A549 (cell line): Measurements from ENCODE around the gene ARHGEF38. TPM values are rescaled to one million over a fixed set of nuclear protein-coding genes. Genes with fewer than 3 reads are reported as not detected.

Experiments used
- ATAC-seq, 2 experiments: fragments of 200-7000 bp in 1 of 2; fragments of >200 bp in 1 of 2; cut with Nextera tagmentation in 1 of 2; cut with Tn5 transposase in 1 of 2; 3 replicates each; pipeline versions ENCODE4 v1.8.0 to v1.9.1; 2018 to 2020; ENCODE audit warnings: mild to moderate bottlenecking in 1 of 2, moderate library complexity in 1 of 2
- CTCF ChIA-PET: fragments of 300-600 bp; sonication (Branson Sonifier 250); formaldehyde crosslinking; extraction: SDS; loops from one replicate; lab custom pipeline; 2021; ENCODE audit warnings: antibody characterized with exemption, inconsistent platforms; lab: Yijun Ruan, JAX
- POLR2A ChIA-PET: fragments of 350-600 bp; formaldehyde crosslinking; extraction: SDS; loops from one replicate; lab custom pipeline; 2021; ENCODE audit warnings: antibody characterized with exemption, inconsistent platforms; lab: Yijun Ruan, JAX
- DNase-seq, 2 experiments: peaks; one replicate each; pipeline versions ENCODE4 v3.0.0 to v3.0.0-alpha.2; 2011 to 2016; ENCODE audit warnings: low read depth in 1 of 2, low spot score in 1 of 2
- FAIRE-seq: peaks from 2 replicates; lab custom pipeline; 2011; peaks lifted over from hg19 to GRCh38; lab: Jason Lieb, UNC
- H3K27ac ChIP-seq, 2 experiments: fragments of >200 bp; sonication (Bioruptor Twin); formaldehyde crosslinking; 3 replicates each; pipeline ENCODE4 v1.5.1; 2016 to 2017
- H3K4me1 ChIP-seq: fragments of >200 bp; sonication (Bioruptor Twin); formaldehyde crosslinking; 3 replicates; pipeline ENCODE4 v1.6.1; 2016
- H3K4me2 ChIP-seq: fragments of >200 bp; sonication (Bioruptor Twin); formaldehyde crosslinking; 3 replicates; pipeline ENCODE4 v1.6.1; 2016
- H3K4me3 ChIP-seq: fragments of >200 bp; sonication (Bioruptor Twin); formaldehyde crosslinking; 3 replicates; pipeline ENCODE4 v1.5.1; 2016
- H3K9me3 ChIP-seq: fragments of >200 bp; sonication (Bioruptor Twin); formaldehyde crosslinking; 3 replicates; pipeline ENCODE4 v1.6.1; 2016
- CBX2 ChIP-seq: fragments of 200-600 bp; sonication (generic); IDR thresholded peaks from 2 replicates; pipeline ENCODE4 v1.6.1; 2016; ENCODE audit warnings: low read depth, mild to moderate bottlenecking, borderline replicate concordance
- CBX8 ChIP-seq: fragments of 200-600 bp; sonication (generic); IDR thresholded peaks from 2 replicates; pipeline ENCODE4 v1.6.1; 2016
- CHD2 ChIP-seq: fragments of 150-350 bp; IDR thresholded peaks from 2 replicates; pipeline ENCODE4 v1.6.1; 2014; ENCODE audit warnings: low read length; ENCODE audit not compliant: partially characterized antibody
- E2F6 ChIP-seq: IDR thresholded peaks from 2 replicates; pipeline ENCODE4 v1.6.1; 2012; ENCODE audit warnings: low read depth, borderline replicate concordance
- EP300 ChIP-seq, 2 experiments: fragments of >200 bp; sonication (Bioruptor Twin); formaldehyde crosslinking; IDR thresholded peaks; 2 replicates in 1 of 2; 3 replicates in 1 of 2; pipeline ENCODE4 v1.6.1; 2016 to 2017
- ESRRA ChIP-seq: fragments of 150-350 bp; IDR thresholded peaks from 2 replicates; pipeline ENCODE4 v1.6.1; 2014; ENCODE audit warnings: mild to moderate bottlenecking, low read length, borderline replicate concordance
- FOSB ChIP-seq: fragments of 250-450 bp; sonication (Bioruptor Pico); IDR thresholded peaks from 2 replicates; pipeline ENCODE4 v1.5.0; 2020; ENCODE audit warnings: mild to moderate bottlenecking, moderate library complexity
- HES2 ChIP-seq: fragments of >200 bp; sonication (Bioruptor Twin); formaldehyde crosslinking; IDR thresholded peaks from 2 replicates; pipeline ENCODE4 v1.6.1; 2016
- HEYL ChIP-seq: fragments of 250-450 bp; sonication (Bioruptor Pico); IDR thresholded peaks from 2 replicates; pipeline ENCODE4 v1.8.0; 2021; ENCODE audit warnings: mild to moderate bottlenecking, moderate library complexity
- JUN ChIP-seq, 2 experiments: fragments of >200 bp; sonication (Bioruptor Twin); formaldehyde crosslinking; IDR thresholded peaks; 2 replicates in 1 of 2; 3 replicates in 1 of 2; pipeline ENCODE4 v1.6.1; 2016 to 2017
- KDM1A ChIP-seq: fragments of 200-600 bp; sonication (generic); IDR thresholded peaks from 2 replicates; pipeline ENCODE4 v1.6.1; 2016; ENCODE audit warnings: low read depth, mild to moderate bottlenecking
- KDM5A ChIP-seq: fragments of 200-600 bp; sonication (generic); IDR thresholded peaks from 2 replicates; pipeline ENCODE4 v1.6.1; 2016; ENCODE audit warnings: antibody characterized with exemption, mild to moderate bottlenecking
- MAFK ChIP-seq: fragments of 450-650 bp; IDR thresholded peaks from 2 replicates; pipeline ENCODE4 v1.6.1; 2014; ENCODE audit not compliant: partially characterized antibody
- MAX ChIP-seq: IDR thresholded peaks from 2 replicates; pipeline ENCODE4 v1.6.1; 2012
- MYC ChIP-seq: IDR thresholded peaks from 2 replicates; pipeline ENCODE4 v1.6.1; 2012; ENCODE audit warnings: mild to moderate bottlenecking, inconsistent platforms, low read length, improper control_type of control experiment, borderline replicate concordance
- NR3C1 ChIP-seq: fragments of >200 bp; sonication (Bioruptor Twin); formaldehyde crosslinking; IDR thresholded peaks from 3 replicates; pipeline ENCODE4 v1.6.1; 2017
- POLR2A ChIP-seq: IDR thresholded peaks from 2 replicates; pipeline ENCODE4 v1.6.1; 2012; ENCODE audit warnings: mild to moderate bottlenecking, low read length
- POLR2AphosphoS2 ChIP-seq: conservative IDR thresholded peaks from 2 replicates; pipeline ENCODE4 v1.6.1; 2012; ENCODE audit warnings: low read length, improper control_type of control experiment, inconsistent platforms
- RAD21 ChIP-seq, 2 experiments: fragments of >200 bp in 1 of 2; sonication (Bioruptor Twin) in 1 of 2; formaldehyde crosslinking in 1 of 2; IDR thresholded peaks in 1 of 2; conservative IDR thresholded peaks in 1 of 2; 2 replicates in 1 of 2; 3 replicates in 1 of 2; pipeline ENCODE4 v1.6.1; 2012 to 2018; ENCODE audit warnings: inconsistent platforms in 1 of 2
- RFX5 ChIP-seq: fragments of 450-650 bp; IDR thresholded peaks from 2 replicates; pipeline ENCODE4 v1.7.1; 2014; ENCODE audit warnings: antibody characterized with exemption, mild to moderate bottlenecking, moderate library complexity
- SMC3 ChIP-seq: fragments of >200 bp; sonication (Bioruptor Twin); formaldehyde crosslinking; IDR thresholded peaks from 3 replicates; pipeline ENCODE4 v1.6.1; 2018; ENCODE audit warnings: inconsistent platforms
- TP53 ChIP-seq: fragments of 250-450 bp; sonication (Bioruptor Pico); IDR thresholded peaks from 2 replicates; pipeline ENCODE4 v1.5.0; 2021; ENCODE audit warnings: mild to moderate bottlenecking, moderate library complexity
- USF2 ChIP-seq: fragments of 450-650 bp; IDR thresholded peaks from 2 replicates; pipeline ENCODE4 v1.6.1; 2014; ENCODE audit warnings: antibody characterized with exemption
- ZC3H11A ChIP-seq: fragments of 450-650 bp; IDR thresholded peaks from 2 replicates; pipeline ENCODE4 v1.6.1; 2014; ENCODE audit warnings: antibody characterized with exemption, mild to moderate bottlenecking
- ZFP36 ChIP-seq: fragments of 450-650 bp; IDR thresholded peaks from 2 replicates; pipeline ENCODE4 v1.6.1; 2014; ENCODE audit warnings: borderline replicate concordance; ENCODE audit not compliant: partially characterized antibody
- ZSCAN20 ChIP-seq: fragments of 250-450 bp; sonication (Bioruptor Pico); IDR thresholded peaks from 2 replicates; pipeline ENCODE4 v1.8.0; 2022; ENCODE audit warnings: mild to moderate bottlenecking, moderate library complexity
- WGBS: methylation state at CpG from one replicate; pipeline ENCODE4 v1.1.6; 2017; ENCODE audit errors: missing lambda C conversion rate; 5-methylcytosine and 5-hydroxymethylcytosine counted together
- polyA plus RNA-seq, 4 experiments: library from polyadenylated mRNA; depleted of rRNA in 3 of 4; stranded (reverse); fragments of >200 nt; fragmentation: RNase III in 1 of 4; extraction: RNeasy Plus Mini Kit Qiagen cat#74134 plus additional on column Dnase treatment in 1 of 4; gene quantifications; 2 replicates in 3 of 4; 3 replicates in 1 of 4; pipeline ENCODE4 v1.2.3, GENCODE V29; 2011 to 2017
- TF ChIP-seq, protein P1 (sequence below): fragments of 250-450 bp; sonication (Bioruptor Pico); IDR thresholded peaks from 2 replicates; pipeline ENCODE4 v1.5.0; 2020; ENCODE audit warnings: low read depth, mild to moderate bottlenecking, moderate library complexity
- TF ChIP-seq, protein P2 (sequence below): fragments of >200 bp; sonication (Bioruptor Twin); formaldehyde crosslinking; IDR thresholded peaks from 3 replicates; pipeline ENCODE4 v1.5.1; 2016
- TF ChIP-seq, protein P3 (sequence below): fragments of 200-600 bp; sonication (generic); IDR thresholded peaks from 2 replicates; pipeline ENCODE4 v1.6.1; 2016; ENCODE audit warnings: antibody characterized with exemption, mild to moderate bottlenecking, moderate library complexity

The ARHGEF38 gene
- polyA plus RNA-seq, 2 of the 4 experiments (the other 2 are of a cell fraction) = 0.05 TPM; not detected in 1

DNA sequence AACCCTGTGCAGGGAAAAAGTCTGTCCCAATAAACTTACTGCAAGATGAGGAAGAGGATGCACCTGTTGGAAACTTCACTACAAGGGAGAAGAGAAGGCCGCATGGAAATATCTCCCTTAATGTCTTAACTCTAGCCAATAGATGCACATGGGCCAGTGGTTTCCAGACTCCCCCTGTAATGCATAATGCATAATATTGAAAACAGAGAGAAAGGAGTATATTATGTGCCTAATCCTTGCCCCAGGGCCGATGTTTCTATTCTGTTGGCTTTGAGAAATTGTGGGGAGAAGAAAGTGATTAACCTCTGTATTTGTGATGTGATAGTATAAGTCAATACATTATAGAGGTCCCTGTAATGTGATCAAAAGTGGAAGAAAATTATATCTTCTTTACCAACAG lies 118.9 kb downstream of the ARHGEF38 start:
- POLR2A ChIA-PET = no interaction called here

DNA sequence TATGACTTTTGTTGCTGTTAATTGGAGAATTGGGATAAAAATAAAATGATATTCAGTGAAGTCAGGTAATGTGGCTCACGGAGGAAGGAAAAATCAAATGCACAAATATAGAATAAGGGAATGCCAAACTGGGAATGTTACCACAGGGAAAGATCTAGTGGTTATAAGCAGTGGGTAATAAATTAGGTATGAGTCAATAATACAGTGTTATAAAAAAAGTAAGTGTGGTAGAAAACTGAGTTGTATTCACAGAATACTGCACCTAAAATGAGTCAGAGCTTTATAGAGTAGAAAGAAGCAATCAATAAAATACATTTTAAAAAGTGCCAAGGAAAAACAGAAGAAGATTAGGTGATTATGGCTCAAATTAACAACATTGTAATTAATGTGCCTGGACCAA lies 121.6 kb downstream of the ARHGEF38 start:
- H3K9me3 ChIP-seq = no peaks in the 10 kb centered on the region
- 71% methylated on average over 1 of the region's 1 CpG for WGBS
- no peak for DNase-seq
- CTCF ChIA-PET = no interaction called here
- TF ChIP-seq, protein P1, sequence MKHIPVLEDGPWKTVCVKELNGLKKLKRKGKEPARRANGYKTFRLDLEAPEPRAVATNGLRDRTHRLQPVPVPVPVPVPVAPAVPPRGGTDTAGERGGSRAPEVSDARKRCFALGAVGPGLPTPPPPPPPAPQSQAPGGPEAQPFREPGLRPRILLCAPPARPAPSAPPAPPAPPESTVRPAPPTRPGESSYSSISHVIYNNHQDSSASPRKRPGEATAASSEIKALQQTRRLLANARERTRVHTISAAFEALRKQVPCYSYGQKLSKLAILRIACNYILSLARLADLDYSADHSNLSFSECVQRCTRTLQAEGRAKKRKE (CRISPR knock-in tag) = no peak
- no peak for TF ChIP-seq USF2
- TF ChIP-seq NR3C1 = no peak
- TF ChIP-seq CBX8 = no peak
- TF ChIP-seq HEYL = no peak
- TF ChIP-seq CBX2 = no peak
- TF ChIP-seq POLR2AphosphoS2 = no peak
- TF ChIP-seq SMC3 = no peak
- TF ChIP-seq ZFP36 = no peak
- TF ChIP-seq FOSB (CRISPR knock-in tag) = no peak
- TF ChIP-seq MYC = no peak
- no peak for TF ChIP-seq RFX5
- no peak for TF ChIP-seq ESRRA
- TF ChIP-seq TP53 (CRISPR knock-in tag) = no peak
- TF ChIP-seq CHD2 = no peak
- TF ChIP-seq JUN (IDR thresholded peaks at IDR 0.05) = no peak
- no peak for TF ChIP-seq EP300 (IDR thresholded peaks at IDR 0.05)
- H3K27ac ChIP-seq = no peak overlapping the region
- H3K4me1 ChIP-seq = no peaks in the 10 kb centered on the region
- POLR2A ChIA-PET = no interaction called here
- no peak for ATAC-seq
- FAIRE-seq = no peak
- H3K4me2 ChIP-seq = no peak overlapping the region
- no peak overlapping the region for H3K4me3 ChIP-seq

More for the DNA sequence above, 118.9 kb downstream of the ARHGEF38 start:
- WGBS = 64% methylated on average over 2 of the region's 2 CpGs
- Histone ChIP-seq H3K9me3 (no peaks in the 10 kb centered on the region), H3K4me1 (no peaks in the 10 kb centered on the region), H3K27ac (no peak overlapping the region), H3K4me3 (no peak overlapping the region), H3K4me2 (no peak overlapping the region)
- FAIRE-seq = no peak
- DNase-seq = no peak
- ATAC-seq = no peak
- TF ChIP-seq ZFP36 = no peak
- TF ChIP-seq SMC3 = no peak
- TF ChIP-seq POLR2A = no peak
- TF ChIP-seq, protein P2, sequence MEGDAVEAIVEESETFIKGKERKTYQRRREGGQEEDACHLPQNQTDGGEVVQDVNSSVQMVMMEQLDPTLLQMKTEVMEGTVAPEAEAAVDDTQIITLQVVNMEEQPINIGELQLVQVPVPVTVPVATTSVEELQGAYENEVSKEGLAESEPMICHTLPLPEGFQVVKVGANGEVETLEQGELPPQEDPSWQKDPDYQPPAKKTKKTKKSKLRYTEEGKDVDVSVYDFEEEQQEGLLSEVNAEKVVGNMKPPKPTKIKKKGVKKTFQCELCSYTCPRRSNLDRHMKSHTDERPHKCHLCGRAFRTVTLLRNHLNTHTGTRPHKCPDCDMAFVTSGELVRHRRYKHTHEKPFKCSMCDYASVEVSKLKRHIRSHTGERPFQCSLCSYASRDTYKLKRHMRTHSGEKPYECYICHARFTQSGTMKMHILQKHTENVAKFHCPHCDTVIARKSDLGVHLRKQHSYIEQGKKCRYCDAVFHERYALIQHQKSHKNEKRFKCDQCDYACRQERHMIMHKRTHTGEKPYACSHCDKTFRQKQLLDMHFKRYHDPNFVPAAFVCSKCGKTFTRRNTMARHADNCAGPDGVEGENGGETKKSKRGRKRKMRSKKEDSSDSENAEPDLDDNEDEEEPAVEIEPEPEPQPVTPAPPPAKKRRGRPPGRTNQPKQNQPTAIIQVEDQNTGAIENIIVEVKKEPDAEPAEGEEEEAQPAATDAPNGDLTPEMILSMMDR = no peak
- TF ChIP-seq ZSCAN20 (CRISPR knock-in tag) = no peak
- TF ChIP-seq E2F6 = no peak
- TF ChIP-seq ZC3H11A = no peak
- no peak for TF ChIP-seq MAX
- no peak for TF ChIP-seq RAD21 (conservative IDR thresholded peaks at IDR 0.05 in 1 of 2, IDR thresholded peaks at IDR 0.05 in 1 of 2)
- TF ChIP-seq MAFK = no peak
- TF ChIP-seq HES2 = no peak
- TF ChIP-seq, protein P3, sequence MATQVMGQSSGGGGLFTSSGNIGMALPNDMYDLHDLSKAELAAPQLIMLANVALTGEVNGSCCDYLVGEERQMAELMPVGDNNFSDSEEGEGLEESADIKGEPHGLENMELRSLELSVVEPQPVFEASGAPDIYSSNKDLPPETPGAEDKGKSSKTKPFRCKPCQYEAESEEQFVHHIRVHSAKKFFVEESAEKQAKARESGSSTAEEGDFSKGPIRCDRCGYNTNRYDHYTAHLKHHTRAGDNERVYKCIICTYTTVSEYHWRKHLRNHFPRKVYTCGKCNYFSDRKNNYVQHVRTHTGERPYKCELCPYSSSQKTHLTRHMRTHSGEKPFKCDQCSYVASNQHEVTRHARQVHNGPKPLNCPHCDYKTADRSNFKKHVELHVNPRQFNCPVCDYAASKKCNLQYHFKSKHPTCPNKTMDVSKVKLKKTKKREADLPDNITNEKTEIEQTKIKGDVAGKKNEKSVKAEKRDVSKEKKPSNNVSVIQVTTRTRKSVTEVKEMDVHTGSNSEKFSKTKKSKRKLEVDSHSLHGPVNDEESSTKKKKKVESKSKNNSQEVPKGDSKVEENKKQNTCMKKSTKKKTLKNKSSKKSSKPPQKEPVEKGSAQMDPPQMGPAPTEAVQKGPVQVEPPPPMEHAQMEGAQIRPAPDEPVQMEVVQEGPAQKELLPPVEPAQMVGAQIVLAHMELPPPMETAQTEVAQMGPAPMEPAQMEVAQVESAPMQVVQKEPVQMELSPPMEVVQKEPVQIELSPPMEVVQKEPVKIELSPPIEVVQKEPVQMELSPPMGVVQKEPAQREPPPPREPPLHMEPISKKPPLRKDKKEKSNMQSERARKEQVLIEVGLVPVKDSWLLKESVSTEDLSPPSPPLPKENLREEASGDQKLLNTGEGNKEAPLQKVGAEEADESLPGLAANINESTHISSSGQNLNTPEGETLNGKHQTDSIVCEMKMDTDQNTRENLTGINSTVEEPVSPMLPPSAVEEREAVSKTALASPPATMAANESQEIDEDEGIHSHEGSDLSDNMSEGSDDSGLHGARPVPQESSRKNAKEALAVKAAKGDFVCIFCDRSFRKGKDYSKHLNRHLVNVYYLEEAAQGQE = no peak
- TF ChIP-seq KDM1A = no peak
- no peak for TF ChIP-seq KDM5A
- CTCF ChIA-PET = no interaction called here
